ENCODE measurements around the gene CEBPZOS. TPM values are rescaled to one million over a fixed set of nuclear protein-coding genes. Genes with fewer than 3 reads are reported as not detected.

The CEBPZOS gene
- total RNA-seq, 1 experiment from 2014 or later: 61.8 TPM

- intact Hi-C loops (cut with micrococcal nuclease; ENCODE audit: unreplicated experiment): loop anchor here (5.0 to 10.0 kb wide), 2 partner anchors 224 to 716 kb away; no protein-coding TSS in a partner anchor
- ChIA-PET CTCF (interaction anchor here (0.6 kb wide), 1 partner anchor 50 kb away, joined by 3 read pairs; no protein-coding TSS in a partner anchor), POLR2A (ENCODE audit: low non-redundant PET) (no interaction called here)
- BruUV-seq (replicated peaks): no TSS peak
- TF ChIP-seq CTCF (conservative IDR thresholded peaks at IDR 0.05; ENCODE audit: low read depth, low read length): peak; percentile 83
- no peak for TF ChIP-seq EZH2 (IDR thresholded peaks at IDR 0.05; ENCODE audit: borderline replicate concordance, low read depth, low read length, poor library complexity, severe bottlenecking)
- Histone ChIP-seq H3K9me3 (ENCODE audit: low read depth, low read length, poor library complexity, severe bottlenecking) (peaks cover 19% of the 10 kb centered on the region), H3K27me3 (replicated peaks; ENCODE audit: insufficient read depth, low read depth, low read length, poor library complexity) (no peaks in the 10 kb centered on the region), H3K27ac (ENCODE audit: low read depth, low read length, poor library complexity, severe bottlenecking) (no peak overlapping the region), H3K4me1 (ENCODE audit: insufficient read depth, low read length, poor library complexity, severe bottlenecking) (no peaks in the 10 kb centered on the region), H3K36me3 (ENCODE audit: insufficient read depth, low read length, poor library complexity, severe bottlenecking) (no peaks in the 10 kb centered on the region), H3K4me3 (ENCODE audit: low read depth, low read length, poor library complexity, severe bottlenecking) (no peak overlapping the region)
- DNase-seq (ENCODE audit: low spot score): peak; percentile 75
Observed at GRCh38 chr2:37168217-37168981, 27.9 kb upstream of the CEBPZOS start.

- ChIA-PET POLR2A (ENCODE audit: low non-redundant PET) (no interaction called here), CTCF (no interaction called here)
- TF ChIP-seq EZH2 (IDR thresholded peaks at IDR 0.05; ENCODE audit: borderline replicate concordance, low read depth, low read length, poor library complexity, severe bottlenecking) (no peak), CTCF (conservative IDR thresholded peaks at IDR 0.05; ENCODE audit: low read depth, low read length) (no peak)
- Histone ChIP-seq H3K4me3 (ENCODE audit: low read depth, low read length, poor library complexity, severe bottlenecking) (no peak overlapping the region), H3K9me3 (ENCODE audit: low read depth, low read length, poor library complexity, severe bottlenecking) (no peaks in the 10 kb centered on the region), H3K4me1 (ENCODE audit: insufficient read depth, low read length, poor library complexity, severe bottlenecking) (no peaks in the 10 kb centered on the region), H3K27me3 (replicated peaks; ENCODE audit: insufficient read depth, low read depth, low read length, poor library complexity) (no peaks in the 10 kb centered on the region), H3K27ac (ENCODE audit: low read depth, low read length, poor library complexity, severe bottlenecking) (no peak overlapping the region), H3K36me3 (ENCODE audit: insufficient read depth, low read length, poor library complexity, severe bottlenecking) (no peaks in the 10 kb centered on the region)
- BruUV-seq (replicated peaks): no TSS peak
- intact Hi-C loops (cut with micrococcal nuclease; ENCODE audit: unreplicated experiment): no loop called here
- no peak for DNase-seq (ENCODE audit: low spot score)
Observed at GRCh38 chr2:37171624-37171950, 24.7 kb upstream of the CEBPZOS start.

GRCh38 chr2:37173741-37174140, 22.6 kb upstream of the CEBPZOS start:
- ChIA-PET POLR2A (ENCODE audit: low non-redundant PET) (no interaction called here), CTCF (no interaction called here)
- TF ChIP-seq CTCF (conservative IDR thresholded peaks at IDR 0.05; ENCODE audit: low read depth, low read length) (no peak), EZH2 (IDR thresholded peaks at IDR 0.05; ENCODE audit: borderline replicate concordance, low read depth, low read length, poor library complexity, severe bottlenecking) (no peak)
- H3K4me3 ChIP-seq (ENCODE audit: low read depth, low read length, poor library complexity, severe bottlenecking): no peak overlapping the region
- H3K27me3 ChIP-seq (replicated peaks; ENCODE audit: insufficient read depth, low read depth, low read length, poor library complexity): no peaks in the 10 kb centered on the region
- intact Hi-C loops (cut with micrococcal nuclease; ENCODE audit: unreplicated experiment): no loop called here
- no peaks in the 10 kb centered on the region for H3K36me3 ChIP-seq (ENCODE audit: insufficient read depth, low read length, poor library complexity, severe bottlenecking)
- H3K4me1 ChIP-seq (ENCODE audit: insufficient read depth, low read length, poor library complexity, severe bottlenecking): no peaks in the 10 kb centered on the region
- H3K9me3 ChIP-seq (ENCODE audit: low read depth, low read length, poor library complexity, severe bottlenecking): no peaks in the 10 kb centered on the region
- BruUV-seq (replicated peaks): no TSS peak
- H3K27ac ChIP-seq (ENCODE audit: low read depth, low read length, poor library complexity, severe bottlenecking): no peak overlapping the region
- DNase-seq (ENCODE audit: low spot score): no peak

Measured in A673 (cell line).